ENCODE measurements around the gene CLMN.

CLMN gene

GRCh38 chr14:95265106-95266094, 54.3 kb downstream of the CLMN start:
- DNase-seq = no peak
- peaks cover 40% of the 10 kb centered on the region for H3K4me1 Mint-ChIP-seq
- no peak for TF ChIP-seq CTCF (IDR thresholded peaks at IDR 0.05)
- H3K9me3 Mint-ChIP-seq = peaks cover 12% of the 10 kb centered on the region
- H3K36me3 Mint-ChIP-seq (ENCODE audit: low read depth) = no peaks in the 10 kb centered on the region
- H3K4me3 Mint-ChIP-seq = no peak overlapping the region
- peaks cover 3% of the 10 kb centered on the region for H3K27me3 Mint-ChIP-seq (ENCODE audit: low read depth, poor library complexity)
- H3K27ac Mint-ChIP-seq = no peak overlapping the region

- H3K4me1 Mint-ChIP-seq = peaks cover 31% of the 10 kb centered on the region
- H3K27ac Mint-ChIP-seq = peak overlapping the region; percentile 32
Observed at GRCh38 chr14:95264271-95264973, 55.3 kb downstream of the CLMN start.

GRCh38 chr14:95263527-95264231, 56.0 kb downstream of the CLMN start:
- H3K9me3 Mint-ChIP-seq = peaks cover 12% of the 10 kb centered on the region
- no peak overlapping the region for H3K4me3 Mint-ChIP-seq
- no peak for DNase-seq
- no peaks in the 10 kb centered on the region for H3K36me3 Mint-ChIP-seq (ENCODE audit: low read depth)
- peaks cover 31% of the 10 kb centered on the region for H3K4me1 Mint-ChIP-seq
- H3K27ac Mint-ChIP-seq = no peak overlapping the region
- TF ChIP-seq CTCF (IDR thresholded peaks at IDR 0.05) = no peak
- no peaks in the 10 kb centered on the region for H3K27me3 Mint-ChIP-seq (ENCODE audit: low read depth, poor library complexity)

More at GRCh38 chr14:95264271-95264973, 55.3 kb downstream of the CLMN start:
- Mint-ChIP-seq H3K27me3 (ENCODE audit: low read depth, poor library complexity) (no peaks in the 10 kb centered on the region), H3K9me3 (peaks cover 12% of the 10 kb centered on the region), H3K36me3 (ENCODE audit: low read depth) (no peaks in the 10 kb centered on the region), H3K4me3 (no peak overlapping the region)
- no peak for DNase-seq
- no peak for TF ChIP-seq CTCF (IDR thresholded peaks at IDR 0.05)

GRCh38 chr14:95262511-95262891, 57.2 kb downstream of the CLMN start:
- no peak for TF ChIP-seq CTCF (IDR thresholded peaks at IDR 0.05)
- no peaks in the 10 kb centered on the region for H3K36me3 Mint-ChIP-seq (ENCODE audit: low read depth)

GRCh38 chr14:95261616-95262510, 57.8 kb downstream of the CLMN start:
- Mint-ChIP-seq H3K4me1 (peaks cover 35% of the 10 kb centered on the region), H3K27ac (no peak overlapping the region), H3K27me3 (ENCODE audit: low read depth, poor library complexity) (peaks cover 2% of the 10 kb centered on the region), H3K9me3 (peaks cover 7% of the 10 kb centered on the region), H3K36me3 (ENCODE audit: low read depth) (no peaks in the 10 kb centered on the region), H3K4me3 (no peak overlapping the region)
- no peak for DNase-seq
- TF ChIP-seq CTCF (IDR thresholded peaks at IDR 0.05) = no peak

More at GRCh38 chr14:95262511-95262891, 57.2 kb downstream of the CLMN start:
- Mint-ChIP-seq H3K27ac (no peak overlapping the region), H3K9me3 (peaks cover 12% of the 10 kb centered on the region), H3K4me3 (no peak overlapping the region), H3K27me3 (ENCODE audit: low read depth, poor library complexity) (no peaks in the 10 kb centered on the region), H3K4me1 (peaks cover 31% of the 10 kb centered on the region)
- DNase-seq = no peak

Data from nephron progenitor cell (in vitro differentiated cells).